Psoas muscle (tissue), 8 donors: ENCODE results near the gene FARSB. TPM values are rescaled to one million over a fixed set of nuclear protein-coding genes. Genes with fewer than 3 reads are reported as not detected.

Experiments
- ATAC-seq, 4 donors: fragments of 200-7000 bp; cut with Tn5 transposase; one replicate each; pipeline ENCODE4 v1.9.1; 2020; ENCODE audit warnings: moderate library complexity in 3 of 4, mild to moderate bottlenecking in 2 of 4
- DNase-seq, 2 donors: peaks; one replicate each; pipeline ENCODE4 v3.0.0-alpha.2; 2020
- H3K27ac ChIP-seq: fragments of 200-600 bp; one replicate; pipeline ENCODE4 v1.8.0; 2022
- H3K27me3 ChIP-seq, 3 donors: fragments of 200-600 bp in 1 of 3; one replicate each; pipeline versions ENCODE4 v1.6.1 to v1.8.0; 2013 to 2022; ENCODE audit warnings: low read length in 2 of 3, mild to moderate bottlenecking in 2 of 3, moderate library complexity in 1 of 3; ENCODE audit not compliant: insufficient read depth in 3 of 3
- H3K36me3 ChIP-seq, 2 donors: fragments of 200-600 bp in 1 of 2; one replicate each; pipeline versions ENCODE4 v1.6.1 to v1.8.0; 2013 to 2022; ENCODE audit warnings: low read depth in 1 of 2, mild to moderate bottlenecking in 1 of 2, moderate library complexity in 1 of 2; ENCODE audit not compliant: insufficient read depth in 1 of 2
- H3K4me1 ChIP-seq: fragments of 200-600 bp; one replicate; pipeline ENCODE4 v1.8.0; 2022
- H3K4me3 ChIP-seq: fragments of 200-600 bp; one replicate; pipeline ENCODE4 v1.8.0; 2022; ENCODE audit warnings: mild to moderate bottlenecking
- H3K9me3 ChIP-seq: fragments of 200-600 bp; one replicate; pipeline ENCODE4 v1.8.0; 2022
- WGBS, 3 donors: extraction: QIAGEN DNeasy Blood & Tissue Kit; methylation state at CpG; one replicate each; pipeline versions ENCODE4 v1.1.6 to v1.1.7; 2013; 5-methylcytosine and 5-hydroxymethylcytosine counted together
- intact Hi-C, 2 donors: fragments of 100-400 bp; cut with DNase I; formaldehyde crosslinking; loops; one replicate each; pipeline versions ENCODE4 v1.11.0 to v1.14.2; 2022
- polyA plus RNA-seq, 3 donors: library from polyadenylated mRNA; stranded (reverse); fragments of 200-250 nt; gene quantifications; one replicate each; pipeline ENCODE4 v1.2.3, GENCODE V29; 2013
- total RNA-seq, 4 donors: library from RNA; stranded (reverse); fragmentation: NEBNext Ultra II Directional in 2 of 4; extraction: Animal tissue kit (Norgen Biotek cat#: 25700) in 2 of 4; gene quantifications; one replicate each; pipeline versions ENCODE4 v1.2.1 to v1.2.4, GENCODE V29; 2021 to 2023
- TF ChIP-seq, protein P1 (sequence below): fragments of 200-600 bp; IDR thresholded peaks from one replicate; pipeline ENCODE4 v1.8.0; 2022; ENCODE audit warnings: antibody characterized with exemption
- donor health status: healthy with polysubstance abuse.
- donor health status: DM: no; HTN: no; CAD: no; lungs with moderate emphysema.
- donor health status: Bipolar disorder and iron deficiency.
- donor health status: healthy.
- donor health status: DM: yes; HTN: yes; CAD: no.
- donor health status: DM: no; HTN: no; CAD: no.
- donor health status: DM: no; HTN: no; CAD: no.
- donor health status: DM: yes; HTN: yes; CAD: no.

The FARSB gene
- total and polyA plus RNA-seq, 7 donors, result 23.2 to 45.3 (median 35.6) TPM

DNA sequence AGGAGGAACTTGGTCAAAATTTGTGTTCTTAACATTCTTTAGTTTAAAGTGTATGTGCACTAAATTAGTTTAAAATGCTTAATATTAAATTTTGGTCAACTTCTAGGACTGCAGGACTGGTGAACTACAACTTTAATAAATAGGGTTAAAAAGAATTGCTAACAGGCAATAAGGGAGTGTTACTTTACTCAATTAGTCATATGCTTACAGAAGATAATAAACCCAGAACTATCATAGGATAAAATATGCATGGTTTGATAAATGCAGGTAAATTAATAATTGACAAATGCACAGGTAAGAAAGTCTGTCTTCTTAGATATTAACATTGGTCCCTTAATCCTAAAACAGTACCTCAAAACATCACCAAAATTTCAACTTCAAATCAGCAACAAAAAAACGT, 20.6 kb downstream of the FARSB start:
- no peaks in the 10 kb centered on the region for H3K9me3 ChIP-seq
- H3K36me3 ChIP-seq, result peaks cover 6 to 95% of the 10 kb centered on the region in 2 donors
- TF ChIP-seq, protein P1, sequence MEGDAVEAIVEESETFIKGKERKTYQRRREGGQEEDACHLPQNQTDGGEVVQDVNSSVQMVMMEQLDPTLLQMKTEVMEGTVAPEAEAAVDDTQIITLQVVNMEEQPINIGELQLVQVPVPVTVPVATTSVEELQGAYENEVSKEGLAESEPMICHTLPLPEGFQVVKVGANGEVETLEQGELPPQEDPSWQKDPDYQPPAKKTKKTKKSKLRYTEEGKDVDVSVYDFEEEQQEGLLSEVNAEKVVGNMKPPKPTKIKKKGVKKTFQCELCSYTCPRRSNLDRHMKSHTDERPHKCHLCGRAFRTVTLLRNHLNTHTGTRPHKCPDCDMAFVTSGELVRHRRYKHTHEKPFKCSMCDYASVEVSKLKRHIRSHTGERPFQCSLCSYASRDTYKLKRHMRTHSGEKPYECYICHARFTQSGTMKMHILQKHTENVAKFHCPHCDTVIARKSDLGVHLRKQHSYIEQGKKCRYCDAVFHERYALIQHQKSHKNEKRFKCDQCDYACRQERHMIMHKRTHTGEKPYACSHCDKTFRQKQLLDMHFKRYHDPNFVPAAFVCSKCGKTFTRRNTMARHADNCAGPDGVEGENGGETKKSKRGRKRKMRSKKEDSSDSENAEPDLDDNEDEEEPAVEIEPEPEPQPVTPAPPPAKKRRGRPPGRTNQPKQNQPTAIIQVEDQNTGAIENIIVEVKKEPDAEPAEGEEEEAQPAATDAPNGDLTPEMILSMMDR, result no peak
- no peak for ATAC-seq
- no peaks in the 10 kb centered on the region for H3K4me1 ChIP-seq
- WGBS, 3 donors, result 94 to 100% (median 97%) methylated on average over 1 of the region's 1 CpG
- intact Hi-C loops, result no loop called here
- H3K27ac ChIP-seq, result no peak overlapping the region
- no peak overlapping the region for H3K4me3 ChIP-seq
- DNase-seq, result no peak
- no peaks in the 10 kb centered on the region for H3K27me3 ChIP-seq

DNA sequence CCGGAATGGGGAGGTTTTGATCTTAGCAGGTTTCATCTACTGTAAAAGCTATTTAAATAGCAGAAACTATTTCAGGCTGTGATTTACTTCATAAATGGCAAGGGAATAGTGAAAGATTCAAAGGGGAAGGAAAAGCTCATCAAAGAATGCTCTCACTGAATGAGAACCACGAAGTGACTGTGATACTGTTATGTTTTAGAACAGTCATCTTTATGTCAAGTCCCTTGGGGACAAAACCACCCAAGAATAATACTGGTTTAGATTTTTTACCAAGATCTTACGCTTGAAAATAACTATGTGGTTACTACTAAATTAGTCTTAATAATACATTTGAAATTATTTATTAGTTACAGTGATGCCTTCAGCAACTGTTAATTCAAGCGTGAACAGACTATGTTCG, 28.1 kb downstream of the FARSB start:
- WGBS, 3 donors, result 82 to 87% (median 85%) methylated on average over 5 of the region's 5 CpGs
- H3K4me3 ChIP-seq, result no peak overlapping the region
- TF ChIP-seq, protein P1, result no peak
- no peaks in the 10 kb centered on the region for H3K9me3 ChIP-seq
- DNase-seq (no peak), ATAC-seq (no peak)
- H3K4me1 ChIP-seq, result no peaks in the 10 kb centered on the region
- H3K36me3 ChIP-seq, result peaks cover 14 to 99% of the 10 kb centered on the region in 2 donors
- H3K27me3 ChIP-seq, result no peaks in the 10 kb centered on the region
- no peak overlapping the region for H3K27ac ChIP-seq
- intact Hi-C loops, result no loop called here

DNA sequence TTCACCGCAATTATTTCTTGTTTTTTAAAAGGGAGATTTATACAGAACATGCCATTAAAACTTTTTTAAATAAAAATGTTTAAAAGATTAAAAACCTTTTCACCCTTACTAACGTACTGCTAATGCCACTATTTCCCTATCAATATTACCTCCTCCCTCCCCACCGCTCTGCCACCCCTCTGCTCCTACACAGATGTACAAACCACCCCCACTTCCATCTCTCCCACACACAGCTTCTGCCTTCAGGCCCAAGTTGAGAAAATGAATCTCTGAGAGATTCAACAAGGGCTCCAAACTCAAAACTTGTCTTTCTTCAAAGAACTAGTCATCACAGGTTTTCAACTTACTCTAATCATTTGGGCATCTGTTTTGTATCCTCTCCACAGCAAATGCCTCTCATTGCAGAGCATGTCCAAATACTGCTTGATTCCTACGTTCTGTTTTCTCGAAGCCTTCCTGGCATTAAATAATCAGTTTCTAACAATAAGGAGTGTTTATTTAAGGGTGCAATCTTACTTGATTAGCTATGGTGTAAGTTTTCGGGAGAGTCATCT, 32.1 kb downstream of the FARSB start:
- TF ChIP-seq, protein P1, result no peak
- DNase-seq (no peak), ATAC-seq (no peak)
- intact Hi-C loops, result loop anchor here in 1 of 2 donors (2.0 kb wide), 1 partner anchor 17 kb away; no protein-coding TSS in a partner anchor
- Histone ChIP-seq H3K36me3 (peaks cover 10 to 99% of the 10 kb centered on the region in 2 donors), H3K9me3 (no peaks in the 10 kb centered on the region), H3K27ac (no peak overlapping the region), H3K4me1 (no peaks in the 10 kb centered on the region), H3K4me3 (no peak overlapping the region), H3K27me3 (no peaks in the 10 kb centered on the region)
- WGBS, 3 donors, result 92 to 96% (median 92%) methylated on average over 6 of the region's 6 CpGs

DNA sequence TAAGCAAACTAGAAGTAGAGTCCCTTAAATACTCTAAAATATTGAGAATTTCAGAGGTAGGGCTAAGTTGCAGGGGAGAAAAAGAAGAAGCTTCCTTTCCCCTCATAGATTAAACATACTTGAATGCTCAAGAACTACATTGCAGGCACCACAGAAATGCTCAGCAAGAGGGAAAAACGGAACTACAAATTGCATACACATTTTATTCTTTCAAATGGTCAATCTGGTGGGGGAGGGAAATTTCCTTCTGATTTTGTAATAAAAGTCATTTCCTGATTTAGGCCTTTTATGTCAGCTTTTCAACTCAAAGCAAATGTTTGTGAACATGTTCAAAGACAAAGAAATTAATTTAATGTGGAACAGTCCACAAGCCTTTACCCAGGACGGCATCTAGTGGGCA, 33.0 kb downstream of the FARSB start:
- Histone ChIP-seq H3K4me3 (no peak overlapping the region), H3K36me3 (peaks cover 7 to 99% of the 10 kb centered on the region in 2 donors), H3K4me1 (no peaks in the 10 kb centered on the region), H3K27me3 (no peaks in the 10 kb centered on the region), H3K27ac (no peak overlapping the region), H3K9me3 (no peaks in the 10 kb centered on the region)
- intact Hi-C loops, result no loop called here
- TF ChIP-seq, protein P1, result no peak
- 81 to 86% (median 84%) methylated on average over 2 of the region's 2 CpGs for WGBS, 3 donors
- DNase-seq (no peak), ATAC-seq (no peak)

DNA sequence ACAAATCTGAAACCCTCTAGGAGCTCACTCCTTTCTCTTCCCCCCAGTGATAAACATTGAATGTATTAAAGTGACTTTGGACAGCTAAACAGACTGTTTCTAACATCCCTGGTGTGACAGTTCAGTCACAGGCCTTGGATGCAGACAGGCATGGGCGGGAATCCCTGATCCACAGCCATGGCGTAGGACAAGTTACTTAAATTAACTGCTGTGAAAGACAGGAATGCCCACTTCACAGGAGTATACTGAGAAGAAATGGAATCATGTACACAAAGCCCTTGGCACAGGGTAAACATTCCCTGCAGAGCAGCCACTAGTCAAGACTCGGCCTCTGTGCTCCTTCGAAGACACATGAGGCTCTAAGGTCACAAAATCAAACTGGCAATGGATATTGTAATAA, 34.0 kb downstream of the FARSB start:
- H3K27me3 ChIP-seq, result no peaks in the 10 kb centered on the region
- intact Hi-C loops, result no loop called here
- no peak for DNase-seq
- no peaks in the 10 kb centered on the region for H3K9me3 ChIP-seq
- no peaks in the 10 kb centered on the region for H3K4me1 ChIP-seq
- TF ChIP-seq, protein P1, result no peak
- H3K4me3 ChIP-seq, result no peak overlapping the region
- 33 to 69% (median 35%) methylated on average over 4 of the region's 4 CpGs for WGBS, 3 donors
- peaks cover 4 to 97% of the 10 kb centered on the region in 2 donors for H3K36me3 ChIP-seq
- no peak overlapping the region for H3K27ac ChIP-seq
- ATAC-seq, result peak in 2 of 4 donors; percentile 37 to 60
